Upper lobe of right lung (tissue), 1 donor: ENCODE measurements around the gene PARD6A. TPM values are rescaled to one million over a fixed set of nuclear protein-coding genes. Genes with fewer than 3 reads are reported as not detected.
"Not testable (repeated sequence)": the region's sequence is repeated elsewhere in the genome, so short reads cannot be mapped to it uniquely, and the experiment has no call there.

Experiments
- ATAC-seq: fragments of 200-7000 bp; cut with Tn5 transposase; one replicate; pipeline ENCODE4 v1.9.1; 2020; ENCODE audit warnings: mild to moderate bottlenecking, moderate library complexity
- DNase-seq: peaks from one replicate; pipeline ENCODE4 v3.0.0-alpha.2; 2020
- H3K27ac ChIP-seq: fragments of 200-600 bp; one replicate; pipeline ENCODE4 v1.8.0; 2022
- H3K27me3 ChIP-seq: fragments of 200-600 bp; one replicate; pipeline ENCODE4 v1.8.0; 2022; ENCODE audit warnings: mild to moderate bottlenecking
- H3K36me3 ChIP-seq: fragments of 200-600 bp; one replicate; pipeline ENCODE4 v1.8.0; 2022
- H3K4me1 ChIP-seq: fragments of 200-600 bp; one replicate; pipeline ENCODE4 v1.8.0; 2022
- H3K4me3 ChIP-seq: fragments of 200-600 bp; one replicate; pipeline ENCODE4 v1.8.0; 2022; ENCODE audit warnings: mild to moderate bottlenecking
- H3K9me3 ChIP-seq: fragments of 200-600 bp; one replicate; pipeline ENCODE4 v1.8.0; 2022
- intact Hi-C: fragments of 100-400 bp; cut with DNase I; formaldehyde crosslinking; loops from one replicate; pipeline ENCODE4 v1.11.0; 2022
- total RNA-seq: library from RNA; stranded (reverse); fragmentation: NEBNext Ultra II Directional; extraction: Animal tissue kit (Norgen Biotek cat#: 25700); gene quantifications from one replicate; pipeline ENCODE4 v1.2.1, GENCODE V29; 2021
- TF ChIP-seq, protein P1 (sequence below): fragments of 200-600 bp; IDR thresholded peaks from one replicate; pipeline ENCODE4 v1.8.0; 2022; ENCODE audit warnings: antibody characterized with exemption
- donor health status: DM: no; HTN: yes; CAD: no; lungs with severe emphysema.

PARD6A gene
- total RNA-seq, 1 donor from 2014 or later = 4.7 TPM

DNA sequence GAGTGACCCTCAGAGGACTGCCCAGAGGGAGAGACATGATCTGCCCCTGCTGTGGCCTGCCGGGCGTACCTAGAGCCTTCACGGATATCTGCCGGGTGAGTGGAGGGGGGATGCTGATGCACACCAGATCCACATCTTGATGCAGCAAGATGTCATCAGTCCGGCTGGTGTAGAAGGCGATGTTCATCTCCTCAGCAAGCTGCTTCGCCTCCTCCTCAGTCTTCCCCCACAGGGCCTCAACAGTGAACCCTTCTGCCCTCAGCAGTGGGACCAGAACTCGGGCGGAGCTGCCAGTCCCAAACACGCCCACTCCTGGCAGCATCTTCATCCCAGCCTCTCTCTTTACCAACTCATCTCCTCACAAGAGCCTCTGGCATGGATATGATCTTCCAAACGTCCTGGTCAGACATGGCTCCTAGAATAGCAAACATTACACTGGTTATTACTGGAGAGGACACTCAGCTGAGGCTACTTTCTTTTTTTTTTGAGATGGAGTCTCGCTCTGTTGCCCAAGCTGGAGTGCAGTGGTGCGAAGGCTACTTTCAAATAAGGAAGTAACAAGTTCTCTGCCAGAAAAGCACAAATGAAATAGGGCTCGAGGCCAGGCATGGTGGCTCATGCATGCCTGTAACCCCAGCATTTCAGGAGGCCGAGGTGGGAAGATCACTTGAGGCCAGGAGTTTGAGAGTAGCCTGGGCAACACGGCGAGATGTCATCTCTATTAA, 24.8 kb downstream of the PARD6A start:
- DNase-seq = no peak

DNA sequence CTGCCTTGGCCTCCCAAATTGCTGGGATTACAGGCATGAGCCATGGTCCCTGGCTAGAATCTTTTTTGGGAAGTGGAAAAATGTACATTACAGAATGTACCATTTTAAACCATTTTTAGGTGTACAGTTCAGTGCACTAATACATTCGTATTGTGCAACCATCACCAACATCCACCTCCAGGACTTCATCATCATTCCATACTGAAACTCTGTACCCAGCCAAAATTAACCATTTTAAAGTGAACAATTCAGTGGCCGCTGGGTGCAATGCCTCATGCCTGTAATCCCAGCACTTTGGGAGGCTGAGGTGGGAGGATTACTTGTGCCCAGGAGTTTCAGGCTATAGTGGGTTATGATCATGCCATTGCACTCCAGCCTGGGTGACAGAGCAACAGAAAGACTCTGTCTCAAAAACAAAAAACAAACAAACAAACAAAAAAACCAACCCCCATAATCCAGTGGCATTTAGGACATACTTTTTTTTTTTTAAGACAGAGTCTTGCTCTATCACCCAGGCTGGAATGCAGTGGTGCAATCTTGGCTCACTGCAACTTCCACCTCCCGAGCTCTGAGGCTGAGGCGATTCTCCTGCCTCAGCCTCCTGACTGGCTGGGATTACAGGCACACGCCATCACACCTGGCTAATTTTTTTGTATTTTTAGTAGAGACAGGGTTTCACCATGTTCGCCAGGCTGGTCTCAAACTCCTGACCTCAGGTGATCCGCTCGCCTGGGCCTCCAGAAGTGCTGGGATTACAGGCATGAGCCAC, 32.9 kb downstream of the PARD6A start:
- H3K27me3 ChIP-seq = not testable (repeated sequence)

More for the DNA sequence above, 24.8 kb downstream of the PARD6A start:
- no peak overlapping the region for H3K4me3 ChIP-seq
- H3K27me3 ChIP-seq = no peaks in the 10 kb centered on the region
- no peak for ATAC-seq
- peak overlapping the region; percentile 78 for H3K27ac ChIP-seq
- no peaks in the 10 kb centered on the region for H3K9me3 ChIP-seq
- TF ChIP-seq, protein P1, sequence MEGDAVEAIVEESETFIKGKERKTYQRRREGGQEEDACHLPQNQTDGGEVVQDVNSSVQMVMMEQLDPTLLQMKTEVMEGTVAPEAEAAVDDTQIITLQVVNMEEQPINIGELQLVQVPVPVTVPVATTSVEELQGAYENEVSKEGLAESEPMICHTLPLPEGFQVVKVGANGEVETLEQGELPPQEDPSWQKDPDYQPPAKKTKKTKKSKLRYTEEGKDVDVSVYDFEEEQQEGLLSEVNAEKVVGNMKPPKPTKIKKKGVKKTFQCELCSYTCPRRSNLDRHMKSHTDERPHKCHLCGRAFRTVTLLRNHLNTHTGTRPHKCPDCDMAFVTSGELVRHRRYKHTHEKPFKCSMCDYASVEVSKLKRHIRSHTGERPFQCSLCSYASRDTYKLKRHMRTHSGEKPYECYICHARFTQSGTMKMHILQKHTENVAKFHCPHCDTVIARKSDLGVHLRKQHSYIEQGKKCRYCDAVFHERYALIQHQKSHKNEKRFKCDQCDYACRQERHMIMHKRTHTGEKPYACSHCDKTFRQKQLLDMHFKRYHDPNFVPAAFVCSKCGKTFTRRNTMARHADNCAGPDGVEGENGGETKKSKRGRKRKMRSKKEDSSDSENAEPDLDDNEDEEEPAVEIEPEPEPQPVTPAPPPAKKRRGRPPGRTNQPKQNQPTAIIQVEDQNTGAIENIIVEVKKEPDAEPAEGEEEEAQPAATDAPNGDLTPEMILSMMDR = no peak
- H3K4me1 ChIP-seq = peaks cover 6% of the 10 kb centered on the region
- H3K36me3 ChIP-seq = peaks cover 11% of the 10 kb centered on the region
- intact Hi-C loops = no loop called here

DNA sequence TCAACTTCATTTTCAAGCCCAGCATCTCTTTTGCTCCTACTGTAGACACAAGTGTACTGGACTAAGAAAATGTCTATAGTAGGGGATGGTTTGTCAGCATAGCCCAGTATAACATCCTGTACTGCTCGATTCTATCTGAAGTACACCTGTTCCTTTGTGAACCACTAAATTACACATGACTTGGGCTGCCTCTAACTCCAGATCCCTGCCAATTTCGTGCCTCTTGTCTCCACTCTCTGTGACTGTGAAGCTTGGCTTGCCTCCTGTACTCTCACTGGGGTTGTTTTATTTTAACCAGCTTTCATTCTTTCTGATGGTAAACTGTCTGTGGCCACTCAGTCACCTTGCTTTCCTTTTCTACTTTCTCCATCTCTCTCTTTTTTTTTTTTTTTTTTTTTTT, 33.9 kb downstream of the PARD6A start:
- TF ChIP-seq, protein P1 = no peak
- no peaks in the 10 kb centered on the region for H3K4me1 ChIP-seq
- intact Hi-C loops = no loop called here
- no peaks in the 10 kb centered on the region for H3K36me3 ChIP-seq
- H3K9me3 ChIP-seq = no peaks in the 10 kb centered on the region
- ATAC-seq (peak; percentile 26), DNase-seq (no peak)
- H3K4me3 ChIP-seq = no peak overlapping the region
- no peak overlapping the region for H3K27ac ChIP-seq
- H3K27me3 ChIP-seq = no peaks in the 10 kb centered on the region

More for the DNA sequence above, 32.9 kb downstream of the PARD6A start:
- ATAC-seq, H3K36me3 ChIP-seq, intact Hi-C loops, H3K4me1 ChIP-seq, DNase-seq, H3K9me3 ChIP-seq, H3K27ac ChIP-seq, H3K4me3 ChIP-seq: not testable (repeated sequence)

DNA sequence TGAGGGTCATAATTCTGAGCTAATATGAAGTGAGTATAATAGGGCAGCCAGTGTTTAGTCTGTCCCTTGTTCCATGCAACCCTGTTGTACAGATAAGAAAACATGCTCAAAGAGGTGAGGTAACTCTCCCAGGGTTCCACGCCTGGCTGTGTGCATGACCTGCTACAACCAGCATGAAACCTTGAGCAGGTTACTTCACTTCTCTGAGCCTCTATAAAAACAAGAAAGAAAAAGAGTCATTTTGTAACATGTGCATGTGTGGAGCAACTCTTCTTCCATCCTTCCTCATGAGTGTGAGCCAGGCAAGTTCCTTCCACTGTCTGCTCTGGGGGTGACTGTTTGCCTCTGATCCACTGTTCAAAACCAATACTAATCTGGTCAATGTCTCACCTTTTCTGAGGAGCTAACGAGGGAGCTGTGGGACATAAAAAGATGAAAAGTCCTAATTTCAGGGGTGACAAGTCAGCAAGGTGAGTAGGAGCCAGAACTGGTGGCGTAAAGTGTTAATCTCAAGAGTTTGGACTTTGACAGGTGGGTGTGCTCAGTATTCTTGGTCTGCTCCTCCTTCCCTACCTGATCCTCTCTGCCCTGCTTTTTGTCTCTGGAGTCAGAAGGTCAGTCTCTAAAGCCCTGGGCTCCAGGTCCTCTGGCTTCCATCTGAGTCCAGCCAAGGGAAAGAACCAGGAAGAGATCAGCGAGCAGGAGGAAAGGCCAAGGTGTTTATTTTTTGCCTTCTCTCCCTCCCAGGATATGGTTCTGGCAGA, 36.8 kb downstream of the PARD6A start:
- intact Hi-C loops = no loop called here
- H3K9me3 ChIP-seq = no peaks in the 10 kb centered on the region
- no peaks in the 10 kb centered on the region for H3K27me3 ChIP-seq
- no peak overlapping the region for H3K4me3 ChIP-seq
- DNase-seq = no peak
- H3K27ac ChIP-seq = no peak overlapping the region
- TF ChIP-seq, protein P1 = no peak
- no peaks in the 10 kb centered on the region for H3K4me1 ChIP-seq
- no peaks in the 10 kb centered on the region for H3K36me3 ChIP-seq
- peak; percentile 67 for ATAC-seq

DNA sequence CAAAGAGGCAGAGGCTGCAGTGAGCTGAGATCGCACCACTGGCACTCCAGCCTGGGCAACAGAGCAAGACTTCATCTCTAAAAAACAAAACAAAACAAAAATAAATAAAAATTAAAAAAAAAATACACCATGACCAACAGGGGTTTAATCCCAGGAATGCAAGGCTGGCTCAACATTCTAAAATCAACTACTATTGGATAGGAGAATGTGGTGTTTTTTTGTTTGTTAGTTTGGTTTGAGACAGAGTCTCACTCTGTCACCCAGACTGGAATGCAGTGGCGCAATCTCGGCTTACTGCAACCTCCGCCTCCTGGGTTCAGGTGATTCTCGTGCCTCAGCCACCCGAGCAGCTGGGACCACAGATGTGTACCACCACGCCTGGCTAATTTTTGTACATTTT, 38.5 kb downstream of the PARD6A start:
- Histone ChIP-seq H3K27me3 (no peaks in the 10 kb centered on the region), H3K27ac (no peak overlapping the region), H3K4me1 (no peaks in the 10 kb centered on the region), H3K4me3 (no peak overlapping the region), H3K36me3 (no peaks in the 10 kb centered on the region), H3K9me3 (no peaks in the 10 kb centered on the region)
- intact Hi-C loops = no loop called here
- no peak for DNase-seq
- ATAC-seq = no peak
- TF ChIP-seq, protein P1 = no peak
